T-helper 1 cell treated with Interleukin-12 subunit alpha and Interleukin-12 subunit beta and Interleukin-4 antibody, amounts not matched to agents 30 μg/mL and 1 μg/mL, for 36 hours (primary cell): ENCODE data around the gene PCDH15.

Source experiments
- H3K27ac Mint-ChIP-seq: one replicate; pipeline ENCODE4 v1.8.0; 2021; ENCODE audit warnings: mild to moderate bottlenecking, mixed read lengths
- H3K27me3 Mint-ChIP-seq: one replicate; pipeline ENCODE4 v1.8.0; 2021; ENCODE audit warnings: low read depth, mixed read lengths
- H3K36me3 Mint-ChIP-seq: one replicate; pipeline ENCODE4 v1.8.0; 2021; ENCODE audit warnings: low read depth, mixed read lengths
- H3K4me1 Mint-ChIP-seq: one replicate; pipeline ENCODE4 v1.8.0; 2021; ENCODE audit warnings: low read depth, mixed read lengths
- H3K4me3 Mint-ChIP-seq: one replicate; pipeline ENCODE4 v1.8.0; 2021; ENCODE audit warnings: mild to moderate bottlenecking, moderate library complexity, mixed read lengths
- H3K9me3 Mint-ChIP-seq: one replicate; pipeline ENCODE4 v1.8.0; 2021; ENCODE audit warnings: mixed read lengths

The PCDH15 gene

GRCh38 chr10:54318470-54318869 is 482.6 kb downstream of the PCDH15 start:
- no peaks in the 10 kb centered on the region for H3K36me3 Mint-ChIP-seq

DNA sequence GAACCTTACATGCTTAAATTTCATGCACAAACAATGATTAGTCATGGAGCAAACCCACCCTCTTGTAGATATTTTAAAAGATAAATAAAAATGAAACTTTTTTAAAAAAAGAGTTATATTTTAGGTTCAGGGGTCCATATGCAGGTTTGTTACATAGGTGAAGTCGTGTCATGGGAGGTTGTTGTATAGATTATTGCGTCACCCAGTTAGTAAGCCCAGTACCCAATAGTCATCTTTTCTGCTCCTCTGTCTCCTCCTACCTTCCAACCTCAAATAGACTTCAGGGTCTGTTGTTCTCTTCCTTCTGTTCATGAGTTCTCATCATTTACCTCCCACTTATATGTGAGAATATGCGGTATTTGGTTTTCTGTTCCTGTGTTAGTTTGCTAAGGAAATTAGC is 486.6 kb downstream of the PCDH15 start:
- Mint-ChIP-seq H3K9me3 (peaks cover 23% of the 10 kb centered on the region), H3K27ac (no peak overlapping the region), H3K36me3 (no peaks in the 10 kb centered on the region), H3K27me3 (no peaks in the 10 kb centered on the region), H3K4me1 (no peaks in the 10 kb centered on the region), H3K4me3 (no peak overlapping the region)

More at GRCh38 chr10:54318470-54318869, 482.6 kb downstream of the PCDH15 start:
- no peak overlapping the region for H3K4me3 Mint-ChIP-seq
- H3K9me3 Mint-ChIP-seq, result peaks cover 15% of the 10 kb centered on the region
- H3K4me1 Mint-ChIP-seq, result no peaks in the 10 kb centered on the region
- no peaks in the 10 kb centered on the region for H3K27me3 Mint-ChIP-seq
- no peak overlapping the region for H3K27ac Mint-ChIP-seq

GRCh38 chr10:54284526-54285193 is 516.4 kb downstream of the PCDH15 start:
- H3K4me3 Mint-ChIP-seq, result no peak overlapping the region
- H3K27me3 Mint-ChIP-seq, result no peaks in the 10 kb centered on the region
- no peaks in the 10 kb centered on the region for H3K36me3 Mint-ChIP-seq
- H3K9me3 Mint-ChIP-seq, result peaks cover 9% of the 10 kb centered on the region
- no peaks in the 10 kb centered on the region for H3K4me1 Mint-ChIP-seq
- no peak overlapping the region for H3K27ac Mint-ChIP-seq

DNA sequence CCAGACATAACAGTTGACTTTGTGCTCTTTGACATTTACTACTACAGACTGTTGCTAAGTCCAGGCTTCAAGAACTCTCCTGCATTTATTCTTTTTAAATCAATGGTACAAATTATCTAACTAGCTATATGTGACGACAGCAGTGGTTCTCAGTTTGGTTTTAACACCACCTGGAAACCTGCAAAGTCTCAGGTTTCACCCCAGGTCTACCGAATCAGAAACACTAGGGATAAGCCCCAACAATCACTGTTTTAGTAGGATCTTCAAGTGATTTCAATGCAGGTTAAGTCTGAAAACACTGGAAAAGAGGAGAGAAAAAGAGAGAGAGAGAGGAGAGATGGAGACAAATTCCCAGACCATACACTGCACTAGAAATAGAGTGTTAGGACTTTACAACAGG is 519.0 kb downstream of the PCDH15 start:
- H3K27me3 Mint-ChIP-seq, result no peaks in the 10 kb centered on the region
- no peaks in the 10 kb centered on the region for H3K4me1 Mint-ChIP-seq
- no peak overlapping the region for H3K27ac Mint-ChIP-seq
- H3K9me3 Mint-ChIP-seq, result peaks cover 3% of the 10 kb centered on the region
- no peaks in the 10 kb centered on the region for H3K36me3 Mint-ChIP-seq
- no peak overlapping the region for H3K4me3 Mint-ChIP-seq

DNA sequence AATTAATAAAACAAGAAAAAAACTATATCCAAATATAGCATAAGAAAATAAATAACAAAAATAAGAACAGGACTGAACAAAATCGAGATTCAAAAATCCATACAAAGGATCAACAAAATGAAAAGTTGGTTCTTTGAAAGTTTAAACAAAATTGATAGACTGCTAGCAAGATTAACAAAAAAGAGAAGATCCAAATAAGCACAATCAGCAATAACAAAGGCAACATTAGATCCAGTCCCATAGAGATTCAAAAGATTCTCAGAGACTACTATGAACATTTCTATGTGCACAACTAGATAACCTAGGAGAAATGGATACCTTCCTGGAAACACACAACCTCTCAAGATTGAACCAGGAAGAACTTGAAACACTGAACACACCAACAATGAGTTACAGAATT is 534.6 kb downstream of the PCDH15 start:
- Mint-ChIP-seq H3K27ac (no peak overlapping the region), H3K9me3 (peaks cover 14% of the 10 kb centered on the region), H3K4me1 (no peaks in the 10 kb centered on the region), H3K4me3 (no peak overlapping the region), H3K27me3 (no peaks in the 10 kb centered on the region), H3K36me3 (no peaks in the 10 kb centered on the region)

DNA sequence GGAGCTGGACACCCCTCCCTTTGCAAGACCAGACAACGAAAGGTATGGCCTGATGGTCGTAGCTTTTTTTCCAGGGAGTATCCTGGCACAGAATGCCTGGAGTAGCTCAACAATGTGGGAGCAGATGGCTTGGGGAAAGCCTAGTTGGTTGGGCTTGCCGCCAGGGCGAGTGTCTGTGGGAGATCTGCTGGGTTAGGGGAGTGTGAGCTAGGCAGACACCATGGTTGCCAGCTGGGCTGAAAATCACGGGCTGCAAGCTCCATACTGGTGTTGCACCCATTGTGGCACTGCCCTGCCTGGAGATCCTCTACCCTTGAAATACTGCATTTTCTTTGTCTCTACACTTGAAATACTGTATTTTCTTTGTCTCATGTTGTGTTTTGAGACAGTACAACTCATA is 538.3 kb downstream of the PCDH15 start:
- no peak overlapping the region for H3K4me3 Mint-ChIP-seq
- no peaks in the 10 kb centered on the region for H3K4me1 Mint-ChIP-seq
- H3K9me3 Mint-ChIP-seq, result peaks cover 11% of the 10 kb centered on the region
- no peaks in the 10 kb centered on the region for H3K36me3 Mint-ChIP-seq
- no peaks in the 10 kb centered on the region for H3K27me3 Mint-ChIP-seq
- no peak overlapping the region for H3K27ac Mint-ChIP-seq

DNA sequence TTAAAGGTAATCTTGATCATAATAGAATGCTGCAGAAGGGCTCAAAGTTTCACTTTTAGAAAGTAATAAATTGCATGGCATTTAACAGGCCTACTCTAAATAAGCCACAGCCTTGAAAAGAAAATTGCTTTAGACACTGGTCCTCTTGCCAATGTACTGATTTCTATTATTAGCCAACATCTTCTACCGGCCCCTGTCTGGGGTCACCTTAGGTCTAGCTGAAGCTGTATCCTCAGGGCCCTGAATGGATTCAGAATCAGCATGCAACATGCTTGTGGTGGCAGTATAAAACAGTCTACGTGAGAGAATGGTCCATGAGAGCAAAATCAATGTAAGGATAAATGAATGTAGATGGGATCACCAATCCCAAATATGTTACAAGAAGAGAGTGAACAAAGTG is 541.9 kb downstream of the PCDH15 start:
- Mint-ChIP-seq H3K27me3 (no peaks in the 10 kb centered on the region), H3K4me3 (no peak overlapping the region), H3K27ac (no peak overlapping the region), H3K36me3 (no peaks in the 10 kb centered on the region), H3K9me3 (peaks cover 8% of the 10 kb centered on the region), H3K4me1 (no peaks in the 10 kb centered on the region)

- H3K36me3 Mint-ChIP-seq, result no peaks in the 10 kb centered on the region
- no peak overlapping the region for H3K27ac Mint-ChIP-seq
- H3K4me1 Mint-ChIP-seq, result no peaks in the 10 kb centered on the region
- H3K27me3 Mint-ChIP-seq, result no peaks in the 10 kb centered on the region
- peaks cover 21% of the 10 kb centered on the region for H3K9me3 Mint-ChIP-seq
- no peak overlapping the region for H3K4me3 Mint-ChIP-seq
These were observed 566.2 kb downstream of the PCDH15 start for GRCh38 chr10:54234832-54235231.

GRCh38 chr10:54203401-54203800 is 597.6 kb downstream of the PCDH15 start:
- no peaks in the 10 kb centered on the region for H3K27me3 Mint-ChIP-seq
- H3K27ac Mint-ChIP-seq, result no peak overlapping the region
- no peaks in the 10 kb centered on the region for H3K4me1 Mint-ChIP-seq
- peaks cover 10% of the 10 kb centered on the region for H3K9me3 Mint-ChIP-seq
- no peaks in the 10 kb centered on the region for H3K36me3 Mint-ChIP-seq
- H3K4me3 Mint-ChIP-seq, result no peak overlapping the region

DNA sequence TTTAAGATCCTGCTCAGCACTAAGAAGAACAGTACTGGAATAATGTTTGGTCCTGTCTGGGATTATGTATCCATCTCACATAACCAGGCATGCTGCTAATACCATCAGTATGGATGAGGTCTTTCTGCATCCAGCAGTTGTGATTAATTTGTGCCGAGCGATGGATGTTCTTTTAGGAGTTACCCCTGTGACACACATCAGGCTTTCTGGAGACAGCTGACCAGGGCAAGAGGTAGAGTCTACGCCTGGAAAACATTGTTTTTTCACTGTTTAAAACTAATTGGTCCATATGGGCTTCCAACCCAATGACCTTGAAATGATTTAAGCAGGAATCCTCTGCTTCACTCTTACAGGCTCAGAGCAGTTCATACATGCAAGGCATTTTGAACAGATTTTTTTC is 603.0 kb downstream of the PCDH15 start:
- no peak overlapping the region for H3K4me3 Mint-ChIP-seq
- peaks cover 14% of the 10 kb centered on the region for H3K9me3 Mint-ChIP-seq
- no peak overlapping the region for H3K27ac Mint-ChIP-seq
- H3K4me1 Mint-ChIP-seq, result no peaks in the 10 kb centered on the region
- H3K36me3 Mint-ChIP-seq, result no peaks in the 10 kb centered on the region
- no peaks in the 10 kb centered on the region for H3K27me3 Mint-ChIP-seq

DNA sequence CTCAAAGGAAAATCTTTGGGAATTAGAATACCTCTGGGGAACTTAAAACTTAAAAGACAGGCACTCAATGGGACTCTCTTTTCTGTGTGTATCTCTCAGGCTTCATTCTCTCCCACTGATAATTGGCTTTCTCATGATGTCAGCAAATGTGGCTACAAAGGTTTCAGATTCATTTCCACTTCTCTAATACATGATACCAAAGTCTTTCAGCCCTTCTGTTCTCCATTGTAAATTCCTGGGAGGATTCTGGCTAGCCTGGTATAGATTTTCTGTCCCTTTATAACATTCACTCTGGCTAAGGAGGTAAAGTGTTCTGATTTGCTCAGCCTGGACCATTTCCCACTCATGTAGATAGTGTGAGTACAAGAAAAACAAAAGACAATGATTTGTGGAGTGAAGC is 606.2 kb downstream of the PCDH15 start:
- no peaks in the 10 kb centered on the region for H3K36me3 Mint-ChIP-seq
- no peaks in the 10 kb centered on the region for H3K4me1 Mint-ChIP-seq

GRCh38 chr10:54159924-54160323 is 641.1 kb downstream of the PCDH15 start:
- Mint-ChIP-seq H3K27ac (no peak overlapping the region), H3K36me3 (no peaks in the 10 kb centered on the region), H3K4me1 (no peaks in the 10 kb centered on the region), H3K4me3 (no peak overlapping the region), H3K9me3 (peaks cover 18% of the 10 kb centered on the region), H3K27me3 (no peaks in the 10 kb centered on the region)

More for the DNA sequence above, 606.2 kb downstream of the PCDH15 start:
- Mint-ChIP-seq H3K4me3 (no peak overlapping the region), H3K9me3 (peaks cover 7% of the 10 kb centered on the region), H3K27ac (no peak overlapping the region), H3K27me3 (no peaks in the 10 kb centered on the region)

- Mint-ChIP-seq H3K4me1 (no peaks in the 10 kb centered on the region), H3K4me3 (no peak overlapping the region), H3K36me3 (no peaks in the 10 kb centered on the region), H3K27ac (no peak overlapping the region), H3K27me3 (no peaks in the 10 kb centered on the region), H3K9me3 (peaks cover 2% of the 10 kb centered on the region)
These were observed 652.5 kb downstream of the PCDH15 start for GRCh38 chr10:54148508-54148907.

DNA sequence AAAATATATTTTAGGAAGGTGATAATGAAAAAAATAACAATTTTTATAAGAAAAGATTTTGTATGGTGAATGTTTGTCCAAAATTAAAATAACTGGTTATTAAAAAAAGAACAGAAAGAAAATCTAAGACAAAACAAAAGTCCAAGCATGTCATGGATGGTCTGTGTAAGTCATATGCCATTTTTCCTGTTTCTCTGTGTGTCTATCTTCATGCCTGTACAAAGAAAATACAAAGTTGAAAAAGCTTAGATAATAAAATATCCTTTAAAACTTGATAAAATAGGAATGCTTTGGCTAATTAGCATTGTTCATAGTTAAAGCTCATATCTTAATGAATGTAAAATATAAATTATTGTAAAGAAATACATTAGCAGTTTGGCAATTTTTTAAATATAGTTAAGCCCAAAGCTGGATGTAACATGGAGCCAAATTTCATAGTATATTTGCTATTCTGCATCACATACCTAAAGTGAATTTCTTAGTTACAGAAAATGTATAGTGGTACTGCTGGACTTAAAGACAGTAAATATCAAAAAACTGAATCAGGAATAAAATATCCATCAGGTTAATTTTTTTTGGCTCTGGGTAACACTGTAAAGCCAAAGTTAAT is 661.1 kb downstream of the PCDH15 start:
- Mint-ChIP-seq H3K27ac (no peak overlapping the region), H3K4me1 (no peaks in the 10 kb centered on the region), H3K27me3 (no peaks in the 10 kb centered on the region), H3K4me3 (no peak overlapping the region), H3K36me3 (no peaks in the 10 kb centered on the region), H3K9me3 (peaks cover 12% of the 10 kb centered on the region)

DNA sequence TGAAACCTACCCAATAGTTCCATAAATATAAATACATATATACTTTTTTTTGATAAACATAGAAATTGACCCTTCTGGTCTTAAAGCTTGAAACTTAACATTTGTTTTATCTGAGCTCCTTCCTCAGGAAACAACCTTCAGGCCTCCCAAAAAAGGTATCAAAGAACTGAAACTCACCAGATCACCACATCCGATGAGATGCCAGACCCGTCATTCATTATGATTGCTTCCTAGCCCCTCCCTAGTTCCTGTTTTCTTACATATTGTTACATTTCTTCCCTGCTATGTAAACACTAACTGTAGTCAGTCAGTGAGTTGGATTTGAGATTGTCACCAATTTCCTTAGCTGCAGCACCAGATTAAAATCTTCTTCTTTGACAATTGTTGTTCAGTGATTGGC is 663.6 kb downstream of the PCDH15 start:
- Mint-ChIP-seq H3K9me3 (peaks cover 16% of the 10 kb centered on the region), H3K4me3 (no peak overlapping the region), H3K4me1 (no peaks in the 10 kb centered on the region), H3K27ac (no peak overlapping the region), H3K36me3 (no peaks in the 10 kb centered on the region), H3K27me3 (no peaks in the 10 kb centered on the region)
